GM23338 (cell line): ENCODE results near the gene MCM3.

ENCODE experiments used
- CREB1 ChIP-seq: fragments of 250-450 bp; sonication (Bioruptor Pico); IDR thresholded peaks from 2 replicates; pipeline ENCODE4 v1.5.0; 2020; ENCODE audit warnings: low read depth, mild to moderate bottlenecking, moderate library complexity
- CTCF ChIP-seq, 2 experiments: fragments of 200-600 bp in 1 of 2; sonication (generic) in 1 of 2; conservative IDR thresholded peaks; 2 replicates each; pipeline versions ENCODE4 v1.5.1 to v1.6.1; 2016 to 2017; ENCODE audit warnings: antibody characterized with exemption in 2 of 2, low read depth in 2 of 2, mild to moderate bottlenecking in 2 of 2, moderate library complexity in 1 of 2
- ETS1 ChIP-seq: IDR thresholded peaks from 2 replicates; pipeline ENCODE4 v1.6.1; 2016; ENCODE audit warnings: antibody characterized with exemption
- EZH2 ChIP-seq: fragments of 200-600 bp; sonication (generic); IDR thresholded peaks from one replicate; pipeline ENCODE4 v1.8.0; 2017; ENCODE audit warnings: antibody characterized with exemption, mild to moderate bottlenecking, low read depth; ENCODE audit not compliant: unreplicated experiment
- EZH2phosphoT487 ChIP-seq: fragments of 200-600 bp; sonication (generic); IDR thresholded peaks from one replicate; pipeline ENCODE4 v1.8.1; 2018; ENCODE audit warnings: antibody characterized with exemption; ENCODE audit not compliant: unreplicated experiment
- NANOG ChIP-seq: IDR thresholded peaks from 2 replicates; pipeline ENCODE4 v1.6.1; 2016; ENCODE audit warnings: antibody characterized with exemption, borderline replicate concordance
- POLR2AphosphoS5 ChIP-seq: IDR thresholded peaks from 2 replicates; pipeline ENCODE4 v1.6.1; 2016; ENCODE audit warnings: antibody characterized with exemption, low read depth
- REST ChIP-seq: IDR thresholded peaks from one replicate; pipeline ENCODE4 v1.6.1; 2018; ENCODE audit warnings: antibody characterized with exemption; ENCODE audit not compliant: unreplicated experiment
- STAT1 ChIP-seq: IDR thresholded peaks from one replicate; pipeline ENCODE4 v1.6.1; 2016; ENCODE audit warnings: antibody characterized with exemption; ENCODE audit not compliant: unreplicated experiment
- ZNF462 ChIP-seq: fragments of 250-450 bp; sonication (Bioruptor Pico); IDR thresholded peaks from 2 replicates; pipeline ENCODE4 v1.5.0; 2020; ENCODE audit warnings: mild to moderate bottlenecking, moderate library complexity

- TF ChIP-seq CREB1 (CRISPR knock-in tag) (no peak), POLR2AphosphoS5 (no peak), CTCF (conservative IDR thresholded peaks at IDR 0.05; ENCODE audit: low read depth in 2 of 2) (no peak), EZH2 (no peak), EZH2phosphoT487 (no peak), ETS1 (no peak), STAT1 (no peak), REST (no peak), NANOG (no peak), ZNF462 (CRISPR knock-in tag) (no peak)
These were observed 23.9 kb downstream of the MCM3 start for GRCh38 chr6:52260634-52261033.
